IMR-90 (cell line): Measurements from ENCODE around the gene FAM234A. TPM values are rescaled to one million over a fixed set of nuclear protein-coding genes. Genes with fewer than 3 reads are reported as not detected.

Source experiments
- ATAC-seq: fragments of 200-7000 bp; cut with Tn5 transposase; 2 replicates; pipeline ENCODE4 v1.9.1; 2020; ENCODE audit warnings: low read depth, mild to moderate bottlenecking, moderate library complexity
- BruUV-seq: library from RNA; stranded (reverse); fragments of 400-500 nt; replicated peaks from 2 replicates; lab custom pipeline; 2021; lab: Mats Ljungman, UMichigan
- CTCF ChIA-PET: fragments of 300-600 bp; formaldehyde crosslinking; extraction: SDS; loops from one replicate; lab custom pipeline; 2021; ENCODE audit warnings: antibody characterized with exemption; lab: Yijun Ruan, JAX
- POLR2A ChIA-PET: fragments of 300-600 bp; sonication (Branson Sonifier 250); formaldehyde crosslinking; loops from one replicate; lab custom pipeline; 2022; ENCODE audit warnings: antibody characterized with exemption; ENCODE audit not compliant: unreplicated experiment; lab: Charles Lee
- DNase-seq: peaks from one replicate; pipeline ENCODE4 v3.0.0; 2013
- H2AFZ ChIP-seq: replicated peaks from 2 replicates; pipeline ENCODE3; 2013; ENCODE audit warnings: low read length, mild to moderate bottlenecking; ENCODE audit not compliant: poor library complexity
- H2AK5ac ChIP-seq: 2 replicates; pipeline ENCODE4 v1.6.1; 2013; ENCODE audit warnings: low read depth, low read length, inconsistent platforms
- H2AK9ac ChIP-seq: replicated peaks from 2 replicates; pipeline ENCODE3; 2013; ENCODE audit warnings: mild to moderate bottlenecking, low read depth, low read length, moderate library complexity; ENCODE audit not compliant: poor library complexity
- H2BK120ac ChIP-seq: 2 replicates; pipeline ENCODE4 v1.6.1; 2013; ENCODE audit warnings: low read depth, low read length, inconsistent platforms
- H2BK15ac ChIP-seq: 3 replicates; pipeline ENCODE4 v1.6.1; 2013; ENCODE audit warnings: low read depth, low read length, inconsistent platforms
- H2BK20ac ChIP-seq: 2 replicates; pipeline ENCODE4 v1.6.1; 2013; ENCODE audit warnings: low read depth, mild to moderate bottlenecking, inconsistent platforms, low read length, moderate library complexity
- H2BK5ac ChIP-seq: 2 replicates; pipeline ENCODE4 v1.6.1; 2013; ENCODE audit warnings: mild to moderate bottlenecking, low read depth, low read length, inconsistent platforms; ENCODE audit not compliant: poor library complexity, severe bottlenecking
- H3K14ac ChIP-seq: replicated peaks from 2 replicates; pipeline ENCODE4 v1.6.1; 2013; ENCODE audit warnings: low read depth, low read length, inconsistent platforms
- H3K18ac ChIP-seq: 2 replicates; pipeline ENCODE4 v1.6.1; 2013; ENCODE audit warnings: low read depth, low read length, control low read depth
- H3K23ac ChIP-seq: 2 replicates; pipeline ENCODE4 v1.6.1; 2013; ENCODE audit warnings: low read depth, low read length, inconsistent platforms
- H3K27ac ChIP-seq: 2 replicates; pipeline ENCODE4 v1.5.1; 2013; ENCODE audit warnings: mild to moderate bottlenecking, control low read depth, low read length; ENCODE audit not compliant: insufficient read depth
- H3K27me3 ChIP-seq: 2 replicates; pipeline ENCODE4 v1.6.1; 2013; ENCODE audit warnings: low read length; ENCODE audit not compliant: control insufficient read depth, insufficient read depth
- H3K36me3 ChIP-seq: 2 replicates; pipeline ENCODE4 v1.6.1; 2013; ENCODE audit warnings: low read length, mixed read lengths; ENCODE audit not compliant: control insufficient read depth, insufficient read depth
- H3K4ac ChIP-seq: 2 replicates; pipeline ENCODE4 v1.6.1; 2013; ENCODE audit warnings: low read depth, low read length, inconsistent platforms
- H3K4me1 ChIP-seq: 2 replicates; pipeline ENCODE4 v1.6.1; 2013; ENCODE audit warnings: low read length, mixed read lengths; ENCODE audit not compliant: control insufficient read depth, insufficient read depth
- H3K4me2 ChIP-seq: 2 replicates; pipeline ENCODE4 v1.6.1; 2013; ENCODE audit warnings: low read depth, mild to moderate bottlenecking, control low read depth, low read length, moderate library complexity
- H3K4me3 ChIP-seq: 2 replicates; pipeline ENCODE4 v1.5.1; 2013; ENCODE audit warnings: low read depth, mild to moderate bottlenecking, control low read depth, low read length, moderate library complexity; ENCODE audit not compliant: insufficient read depth
- H3K56ac ChIP-seq: 2 replicates; pipeline ENCODE4 v1.6.1; 2013; ENCODE audit warnings: low read length, inconsistent platforms; ENCODE audit not compliant: insufficient read depth; ENCODE audit errors: extremely low read depth
- H3K79me1 ChIP-seq, 2 experiments: 2 replicates each; pipeline ENCODE4 v1.6.1; 2013; ENCODE audit warnings: low read length in 2 of 2, inconsistent platforms in 1 of 2, low read depth in 1 of 2
- H3K9ac ChIP-seq: 2 replicates; pipeline ENCODE4 v1.6.1; 2013; ENCODE audit warnings: low read depth, low read length, control low read depth
- H3K9me1 ChIP-seq: 2 replicates; pipeline ENCODE4 v1.6.1; 2013; ENCODE audit warnings: low read length, inconsistent platforms; ENCODE audit not compliant: insufficient read depth
- H3K9me3 ChIP-seq: 2 replicates; pipeline ENCODE4 v1.6.1; 2013; ENCODE audit warnings: low read length; ENCODE audit not compliant: control insufficient read depth, insufficient read depth
- H4K20me1 ChIP-seq: 2 replicates; pipeline ENCODE4 v1.6.1; 2013; ENCODE audit warnings: low read length, inconsistent platforms; ENCODE audit not compliant: insufficient read depth
- H4K5ac ChIP-seq: 2 replicates; pipeline ENCODE4 v1.6.1; 2013; ENCODE audit warnings: mild to moderate bottlenecking, low read depth, low read length, control low read depth
- H4K8ac ChIP-seq, 2 experiments: 2 replicates each; pipeline ENCODE4 v1.6.1; 2013; ENCODE audit warnings: low read depth in 2 of 2, low read length in 2 of 2, control low read depth in 1 of 2, inconsistent platforms in 1 of 2
- H4K91ac ChIP-seq: 2 replicates; pipeline ENCODE4 v1.6.1; 2013; ENCODE audit warnings: low read depth, low read length, inconsistent platforms; ENCODE audit not compliant: insufficient read depth
- BHLHE40 ChIP-seq: fragments of 150-350 bp; IDR thresholded peaks from 2 replicates; pipeline ENCODE4 v1.6.1; 2016; ENCODE audit warnings: mild to moderate bottlenecking, low read depth, low read length
- CEBPB ChIP-seq: IDR thresholded peaks from 2 replicates; pipeline ENCODE4 v1.6.1; 2012; ENCODE audit warnings: low read depth, low read length, improper control_type of control experiment
- CHD1 ChIP-seq: IDR thresholded peaks from 2 replicates; pipeline ENCODE4 v1.6.1; 2012; ENCODE audit warnings: low read depth, low read length, improper control_type of control experiment
- FOS ChIP-seq: fragments of 150-350 bp; IDR thresholded peaks from 2 replicates; pipeline ENCODE4 v1.6.1; 2016; ENCODE audit warnings: low read depth, low read length
- MAFK ChIP-seq: IDR thresholded peaks from 2 replicates; pipeline ENCODE4 v1.6.1; 2012; ENCODE audit warnings: low read depth, low read length, improper control_type of control experiment
- MAZ ChIP-seq: IDR thresholded peaks from 2 replicates; pipeline ENCODE4 v1.6.1; 2012; ENCODE audit warnings: low read depth, mild to moderate bottlenecking, low read length, improper control_type of control experiment, moderate library complexity, borderline replicate concordance
- MXI1 ChIP-seq: IDR thresholded peaks from 2 replicates; pipeline ENCODE4 v1.6.1; 2012; ENCODE audit warnings: low read depth, mild to moderate bottlenecking, low read length, moderate library complexity, borderline replicate concordance
- NFE2L2 ChIP-seq: fragments of 150-350 bp; IDR thresholded peaks from 2 replicates; pipeline ENCODE4 v1.6.1; 2016; ENCODE audit warnings: low read depth, mild to moderate bottlenecking, low read length
- POLR2A ChIP-seq: IDR thresholded peaks from 2 replicates; pipeline ENCODE4 v1.6.1; 2012; ENCODE audit warnings: mild to moderate bottlenecking, low read depth, low read length
- RAD21 ChIP-seq: IDR thresholded peaks from 2 replicates; pipeline ENCODE4 v1.6.1; 2012; ENCODE audit warnings: low read length, improper control_type of control experiment
- RCOR1 ChIP-seq: IDR thresholded peaks from 2 replicates; pipeline ENCODE4 v1.6.1; 2012; ENCODE audit warnings: mild to moderate bottlenecking, low read length, improper control_type of control experiment; ENCODE audit not compliant: insufficient replicate concordance
- RFX5 ChIP-seq: IDR thresholded peaks from 2 replicates; pipeline ENCODE4 v1.8.0; 2012; ENCODE audit warnings: low read depth, mild to moderate bottlenecking, low read length, moderate library complexity
- SMC3 ChIP-seq: fragments of 150-350 bp; IDR thresholded peaks from 2 replicates; pipeline ENCODE4 v1.6.1; 2016; ENCODE audit warnings: low read depth, mild to moderate bottlenecking, antibody characterized with exemption, low read length, moderate library complexity
- WGBS, 2 experiments: methylation state at CpG; one replicate each; pipeline versions ENCODE4 v1.1.5 to v1.1.7; 2013; ENCODE audit warnings: missing lambda C conversion rate in 2 of 2; ENCODE audit not compliant: insufficient read length in 1 of 2; ENCODE audit errors: extremely low coverage in 2 of 2; 5-methylcytosine and 5-hydroxymethylcytosine counted together
- dilution Hi-C: fragments of 300-500 bp; cut with HindIII; formaldehyde crosslinking; loops from one replicate; pipeline ENCODE4 v1.14.3; 2018; ENCODE audit warnings: low sequenced_read_pairs; ENCODE audit not compliant: unreplicated experiment
- in situ Hi-C: fragments of 300-500 bp; cut with MboI; formaldehyde crosslinking; loops from 3 replicates; pipeline ENCODE4 v1.14.3; 2019; ENCODE audit warnings: low sequenced_read_pairs, inconsistent platforms, mixed read lengths
- intact Hi-C: fragments of 100-400 bp; cut with micrococcal nuclease; formaldehyde crosslinking; loops from 2 replicates; pipeline ENCODE4 v1.10.0; 2022
- polyA plus RNA-seq, 3 experiments: library from polyadenylated mRNA; depleted of rRNA; stranded (reverse); fragments of >200 nt; gene quantifications; 2 replicates each; pipeline ENCODE4 v1.2.3, GENCODE V29; 2012; ENCODE audit warnings: low replicate concordance in 1 of 3
- total RNA-seq: library from RNA; depleted of rRNA; stranded (reverse); fragments of >200 nt; gene quantifications from 2 replicates; pipeline ENCODE4 v1.2.3, GENCODE V29; 2012
- TF ChIP-seq, protein P1 (sequence below): fragments of 150-350 bp; IDR thresholded peaks from 2 replicates; pipeline ENCODE4 v1.6.1; 2017; ENCODE audit warnings: mild to moderate bottlenecking, antibody characterized with exemption, low read length, low read depth
- TF ChIP-seq, protein P2 (sequence below): fragments of 150-350 bp; IDR thresholded peaks from 2 replicates; pipeline ENCODE4 v1.6.1; 2016; ENCODE audit warnings: low read depth, mild to moderate bottlenecking, low read length, moderate library complexity, borderline replicate concordance
- TF ChIP-seq, protein P3 (sequence below): conservative IDR thresholded peaks from 2 replicates; pipeline ENCODE4 v1.5.1; 2012; ENCODE audit warnings: mild to moderate bottlenecking, low read depth, low read length, improper control_type of control experiment

Gene FAM234A
- total and polyA plus RNA-seq, 2 of the 4 experiments (the other 2 are of a cell fraction), result 30.3 to 64.2 TPM

DNA sequence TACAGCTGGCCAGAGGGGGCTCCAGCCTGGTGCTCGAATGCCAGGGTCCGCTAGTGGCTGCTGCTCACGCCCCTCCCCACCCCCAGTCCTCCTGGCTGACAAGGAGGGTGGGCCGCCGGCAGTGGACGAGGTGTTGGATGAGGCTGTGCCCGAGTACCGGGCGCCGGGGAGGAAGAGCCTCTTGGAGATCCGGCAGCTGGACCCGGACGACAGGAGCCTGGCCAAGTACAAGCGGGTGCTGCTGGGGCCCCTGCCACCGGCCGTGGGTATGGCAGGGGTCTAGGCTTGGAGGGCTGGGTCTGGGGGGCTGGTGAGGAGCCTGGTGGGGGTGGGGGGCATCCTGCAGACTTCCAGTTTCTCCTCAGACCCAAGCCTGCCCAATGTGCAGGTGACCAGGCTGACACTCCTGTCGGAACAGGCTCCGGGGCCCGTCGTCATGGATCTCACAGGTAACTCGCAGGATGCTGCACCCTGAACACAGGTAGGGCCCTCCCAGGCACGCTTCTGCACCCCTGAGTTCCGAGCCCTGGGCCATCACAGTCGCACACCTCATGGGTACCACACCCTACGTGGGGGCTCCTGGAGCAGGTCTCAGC is 47.1 kb downstream of the FAM234A start:
- intact Hi-C loops, result no loop called here
- POLR2A ChIA-PET, result no interaction called here

More for the DNA sequence above, 47.1 kb downstream of the FAM234A start:
- Histone ChIP-seq H3K18ac (no peak overlapping the region), H3K27me3 (peaks cover 32% of the 10 kb centered on the region), H3K4me1 (no peaks in the 10 kb centered on the region), H2AK9ac (no peak overlapping the region), H3K56ac (no peak overlapping the region), H3K36me3 (peaks cover 5% of the 10 kb centered on the region; the same call in 1 of the 2 replicates), H2BK5ac (no peak overlapping the region), H2BK15ac (no peak overlapping the region), H3K79me1 (no peaks in the 10 kb centered on the region), H3K9ac (no peak overlapping the region), H3K4me3 (no peak overlapping the region), H4K91ac (no peak overlapping the region), H2BK20ac (no peak overlapping the region), H2AFZ (peak overlapping the region; percentile 63), H2BK120ac (no peak overlapping the region), H4K5ac (no peak overlapping the region), H2AK5ac (no peak overlapping the region), H3K9me3 (no peaks in the 10 kb centered on the region), H3K23ac (no peak overlapping the region), H3K27ac (no peak overlapping the region), H3K4me2 (no peak overlapping the region), H3K14ac (no peak overlapping the region), H4K20me1 (no peaks in the 10 kb centered on the region; the same call in 1 of the 2 replicates), H4K8ac (no peak overlapping the region), H3K9me1 (no peaks in the 10 kb centered on the region), H3K4ac (no peak overlapping the region)
- TF ChIP-seq CHD1 (no peak), RFX5 (no peak), FOS (no peak), BHLHE40 (no peak), RAD21 (no peak), MAZ (no peak), NFE2L2 (no peak), MXI1 (no peak), POLR2A (no peak), SMC3 (no peak), MAFK (no peak), CEBPB (no peak), RCOR1 (no peak)
- TF ChIP-seq, protein P1, sequence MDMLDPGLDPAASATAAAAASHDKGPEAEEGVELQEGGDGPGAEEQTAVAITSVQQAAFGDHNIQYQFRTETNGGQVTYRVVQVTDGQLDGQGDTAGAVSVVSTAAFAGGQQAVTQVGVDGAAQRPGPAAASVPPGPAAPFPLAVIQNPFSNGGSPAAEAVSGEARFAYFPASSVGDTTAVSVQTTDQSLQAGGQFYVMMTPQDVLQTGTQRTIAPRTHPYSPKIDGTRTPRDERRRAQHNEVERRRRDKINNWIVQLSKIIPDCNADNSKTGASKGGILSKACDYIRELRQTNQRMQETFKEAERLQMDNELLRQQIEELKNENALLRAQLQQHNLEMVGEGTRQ, result no peak
- TF ChIP-seq, protein P2, sequence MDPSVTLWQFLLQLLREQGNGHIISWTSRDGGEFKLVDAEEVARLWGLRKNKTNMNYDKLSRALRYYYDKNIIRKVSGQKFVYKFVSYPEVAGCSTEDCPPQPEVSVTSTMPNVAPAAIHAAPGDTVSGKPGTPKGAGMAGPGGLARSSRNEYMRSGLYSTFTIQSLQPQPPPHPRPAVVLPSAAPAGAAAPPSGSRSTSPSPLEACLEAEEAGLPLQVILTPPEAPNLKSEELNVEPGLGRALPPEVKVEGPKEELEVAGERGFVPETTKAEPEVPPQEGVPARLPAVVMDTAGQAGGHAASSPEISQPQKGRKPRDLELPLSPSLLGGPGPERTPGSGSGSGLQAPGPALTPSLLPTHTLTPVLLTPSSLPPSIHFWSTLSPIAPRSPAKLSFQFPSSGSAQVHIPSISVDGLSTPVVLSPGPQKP, result no peak
- TF ChIP-seq, protein P3, sequence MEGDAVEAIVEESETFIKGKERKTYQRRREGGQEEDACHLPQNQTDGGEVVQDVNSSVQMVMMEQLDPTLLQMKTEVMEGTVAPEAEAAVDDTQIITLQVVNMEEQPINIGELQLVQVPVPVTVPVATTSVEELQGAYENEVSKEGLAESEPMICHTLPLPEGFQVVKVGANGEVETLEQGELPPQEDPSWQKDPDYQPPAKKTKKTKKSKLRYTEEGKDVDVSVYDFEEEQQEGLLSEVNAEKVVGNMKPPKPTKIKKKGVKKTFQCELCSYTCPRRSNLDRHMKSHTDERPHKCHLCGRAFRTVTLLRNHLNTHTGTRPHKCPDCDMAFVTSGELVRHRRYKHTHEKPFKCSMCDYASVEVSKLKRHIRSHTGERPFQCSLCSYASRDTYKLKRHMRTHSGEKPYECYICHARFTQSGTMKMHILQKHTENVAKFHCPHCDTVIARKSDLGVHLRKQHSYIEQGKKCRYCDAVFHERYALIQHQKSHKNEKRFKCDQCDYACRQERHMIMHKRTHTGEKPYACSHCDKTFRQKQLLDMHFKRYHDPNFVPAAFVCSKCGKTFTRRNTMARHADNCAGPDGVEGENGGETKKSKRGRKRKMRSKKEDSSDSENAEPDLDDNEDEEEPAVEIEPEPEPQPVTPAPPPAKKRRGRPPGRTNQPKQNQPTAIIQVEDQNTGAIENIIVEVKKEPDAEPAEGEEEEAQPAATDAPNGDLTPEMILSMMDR, result no peak
- dilution Hi-C loops, result no loop called here
- 47% methylated on average over 13 of the region's 25 CpGs; no CpG with 5 or more reads in 1 of the 2 experiments for WGBS, 2 experiments
- ATAC-seq, result no peak
- CTCF ChIA-PET, result no interaction called here
- in situ Hi-C loops, result no loop called here
- no peak for DNase-seq
- no TSS peak for BruUV-seq
